ENCODE data around the gene USF1.
"Not testable (repeated sequence)": the region's sequence is repeated elsewhere in the genome, so short reads cannot be mapped to it uniquely, and the experiment has no call there.

USF1 gene

DNA sequence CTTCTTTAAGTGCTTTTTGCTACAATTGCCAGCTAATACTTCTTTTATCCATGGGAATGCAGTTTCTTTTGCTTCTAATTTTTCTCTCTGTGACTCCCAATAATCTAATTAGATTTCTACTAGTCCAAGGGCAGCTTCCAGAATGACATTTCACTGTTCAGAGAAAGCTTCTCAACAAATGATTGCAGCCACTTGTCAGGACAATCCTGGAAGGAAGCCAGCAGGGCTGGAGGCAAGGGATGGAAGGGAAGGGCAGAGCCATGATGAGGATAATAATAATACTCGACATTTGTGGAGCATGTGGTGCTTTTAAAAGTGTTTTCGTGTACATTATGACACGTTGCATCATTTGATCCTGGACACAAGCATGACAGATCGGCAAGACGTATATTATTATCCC is 44.3 kb downstream of the USF1 start:
- TF ChIP-seq ZFX (IDR thresholded peaks at IDR 0.05; ENCODE audit: borderline replicate concordance) = no peak
- TF ChIP-seq, protein P1, sequence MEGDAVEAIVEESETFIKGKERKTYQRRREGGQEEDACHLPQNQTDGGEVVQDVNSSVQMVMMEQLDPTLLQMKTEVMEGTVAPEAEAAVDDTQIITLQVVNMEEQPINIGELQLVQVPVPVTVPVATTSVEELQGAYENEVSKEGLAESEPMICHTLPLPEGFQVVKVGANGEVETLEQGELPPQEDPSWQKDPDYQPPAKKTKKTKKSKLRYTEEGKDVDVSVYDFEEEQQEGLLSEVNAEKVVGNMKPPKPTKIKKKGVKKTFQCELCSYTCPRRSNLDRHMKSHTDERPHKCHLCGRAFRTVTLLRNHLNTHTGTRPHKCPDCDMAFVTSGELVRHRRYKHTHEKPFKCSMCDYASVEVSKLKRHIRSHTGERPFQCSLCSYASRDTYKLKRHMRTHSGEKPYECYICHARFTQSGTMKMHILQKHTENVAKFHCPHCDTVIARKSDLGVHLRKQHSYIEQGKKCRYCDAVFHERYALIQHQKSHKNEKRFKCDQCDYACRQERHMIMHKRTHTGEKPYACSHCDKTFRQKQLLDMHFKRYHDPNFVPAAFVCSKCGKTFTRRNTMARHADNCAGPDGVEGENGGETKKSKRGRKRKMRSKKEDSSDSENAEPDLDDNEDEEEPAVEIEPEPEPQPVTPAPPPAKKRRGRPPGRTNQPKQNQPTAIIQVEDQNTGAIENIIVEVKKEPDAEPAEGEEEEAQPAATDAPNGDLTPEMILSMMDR (IDR thresholded peaks at IDR 0.05) = no peak
- no peak overlapping the region; the same call in 1 of the 2 replicates for H3K27ac ChIP-seq

DNA sequence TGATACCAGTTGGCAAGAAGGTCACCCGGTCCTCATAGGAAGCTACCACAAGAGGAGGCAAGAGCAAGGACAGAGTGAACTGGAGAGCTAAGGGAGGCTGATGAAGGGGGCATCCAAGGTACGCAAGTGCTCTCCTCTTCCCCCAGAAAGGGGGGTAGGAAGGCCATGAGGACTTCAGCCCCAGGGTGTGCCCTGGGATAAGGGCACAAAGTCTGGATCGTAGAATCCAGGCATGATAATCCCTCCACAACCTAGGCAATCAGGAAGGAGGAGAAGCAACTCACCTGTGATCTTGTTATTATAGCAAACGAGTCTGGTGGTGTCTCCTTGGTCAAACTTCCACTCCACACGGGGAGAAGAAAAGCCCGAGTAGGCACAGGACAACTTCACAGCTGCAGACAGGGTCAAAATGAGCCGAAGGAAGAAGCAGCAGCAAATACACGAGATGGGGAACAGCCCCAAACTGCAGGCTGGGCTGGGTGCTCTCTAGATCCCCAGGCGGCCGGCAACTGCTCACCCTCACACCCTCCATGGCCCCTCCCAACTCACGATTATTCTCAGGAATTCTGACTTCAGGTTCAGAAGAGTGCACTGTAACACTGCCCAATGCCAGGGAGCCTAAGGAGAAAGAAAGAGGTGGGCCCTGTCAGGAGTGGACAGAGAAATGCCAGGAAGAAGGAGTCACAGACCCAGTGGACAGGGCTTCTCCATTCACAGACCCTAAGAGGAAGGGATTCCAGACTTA is 44.9 kb downstream of the USF1 start:
- no peak overlapping the region for H3K27ac ChIP-seq

DNA sequence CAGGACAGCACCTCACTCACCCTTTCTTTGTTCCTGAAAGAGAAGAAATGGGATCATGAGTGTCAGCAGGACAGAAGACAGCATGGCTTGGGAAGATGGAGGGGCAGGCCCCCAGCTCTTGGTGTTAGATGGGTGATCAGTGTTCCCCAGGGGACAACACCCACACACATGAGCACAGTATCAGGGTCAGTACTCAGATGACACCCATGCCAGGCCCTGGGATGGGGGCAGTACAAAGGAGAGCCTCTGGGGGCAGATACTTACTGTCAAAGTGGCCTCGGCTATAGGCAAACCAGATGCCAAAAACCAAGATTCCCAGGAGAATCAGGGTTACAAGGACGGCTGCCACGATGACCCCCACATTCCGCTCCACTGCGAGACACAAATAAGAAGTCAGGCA is 46.4 kb downstream of the USF1 start:
- no peak for TF ChIP-seq ZFX (IDR thresholded peaks at IDR 0.05; ENCODE audit: borderline replicate concordance)
- TF ChIP-seq, protein P1 (IDR thresholded peaks at IDR 0.05) = no peak
- H3K27ac ChIP-seq = no peak overlapping the region

More for the DNA sequence above, 44.9 kb downstream of the USF1 start:
- TF ChIP-seq, protein P1 (IDR thresholded peaks at IDR 0.05) = no peak
- TF ChIP-seq ZFX (IDR thresholded peaks at IDR 0.05; ENCODE audit: borderline replicate concordance) = no peak

DNA sequence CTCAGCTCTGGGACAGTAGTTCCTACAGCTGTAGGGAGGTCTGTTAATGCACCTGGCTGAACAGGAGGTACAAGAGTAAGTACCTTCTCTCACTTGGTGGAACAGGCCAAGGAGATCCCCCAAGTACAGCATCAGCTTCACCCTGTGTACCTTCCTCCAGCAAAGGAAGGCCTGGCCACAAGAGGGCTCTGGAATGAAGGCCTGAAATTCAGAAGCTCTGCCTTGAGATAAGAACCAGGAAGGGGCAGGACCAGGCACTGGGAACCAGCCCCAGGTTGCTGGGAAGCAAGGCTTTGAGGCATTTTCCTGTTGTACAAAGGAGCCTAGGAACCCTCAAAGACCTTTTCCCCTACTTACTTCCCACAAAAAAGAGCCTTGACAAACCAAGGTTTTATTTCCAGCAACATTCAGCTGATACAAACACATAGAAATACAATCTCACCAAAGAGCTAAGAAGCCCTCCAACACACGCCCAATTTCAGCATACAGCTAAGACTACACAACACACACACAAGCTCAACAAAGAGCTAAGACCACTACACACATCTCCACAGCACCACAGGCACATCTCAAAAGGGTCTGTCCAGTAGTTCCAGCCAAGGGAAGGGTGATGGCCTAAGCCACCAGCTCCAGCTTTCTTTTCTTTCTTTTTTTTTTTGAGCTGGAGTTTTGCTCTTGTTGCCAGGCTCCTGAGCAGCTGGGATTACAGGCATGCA is 48.3 kb downstream of the USF1 start:
- TF ChIP-seq ZFX (IDR thresholded peaks at IDR 0.05; ENCODE audit: borderline replicate concordance) = no peak
- TF ChIP-seq, protein P1 (IDR thresholded peaks at IDR 0.05) = peak; percentile 57
- H3K27ac ChIP-seq = no peak overlapping the region

DNA sequence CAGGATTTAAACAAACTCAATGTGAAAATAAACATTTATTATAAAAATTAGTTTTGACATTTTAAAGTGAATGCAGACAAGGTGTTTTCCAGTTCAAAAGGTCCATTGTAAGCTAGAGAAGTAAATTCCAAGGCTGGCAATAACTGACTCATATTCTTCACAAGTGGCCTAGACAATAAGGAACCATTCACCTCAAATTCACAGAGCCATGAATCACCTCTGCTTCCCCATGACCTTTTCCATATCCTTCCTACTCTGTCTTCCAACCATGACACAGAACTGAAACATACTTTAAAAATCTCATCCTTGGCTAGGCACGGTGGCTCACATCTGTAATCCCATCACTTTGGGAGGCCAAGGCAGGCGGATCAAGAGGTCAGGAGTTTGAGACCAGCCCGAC is 49.6 kb downstream of the USF1 start:
- no peak overlapping the region for H3K27ac ChIP-seq
- TF ChIP-seq ZFX (IDR thresholded peaks at IDR 0.05; ENCODE audit: borderline replicate concordance) = no peak

DNA sequence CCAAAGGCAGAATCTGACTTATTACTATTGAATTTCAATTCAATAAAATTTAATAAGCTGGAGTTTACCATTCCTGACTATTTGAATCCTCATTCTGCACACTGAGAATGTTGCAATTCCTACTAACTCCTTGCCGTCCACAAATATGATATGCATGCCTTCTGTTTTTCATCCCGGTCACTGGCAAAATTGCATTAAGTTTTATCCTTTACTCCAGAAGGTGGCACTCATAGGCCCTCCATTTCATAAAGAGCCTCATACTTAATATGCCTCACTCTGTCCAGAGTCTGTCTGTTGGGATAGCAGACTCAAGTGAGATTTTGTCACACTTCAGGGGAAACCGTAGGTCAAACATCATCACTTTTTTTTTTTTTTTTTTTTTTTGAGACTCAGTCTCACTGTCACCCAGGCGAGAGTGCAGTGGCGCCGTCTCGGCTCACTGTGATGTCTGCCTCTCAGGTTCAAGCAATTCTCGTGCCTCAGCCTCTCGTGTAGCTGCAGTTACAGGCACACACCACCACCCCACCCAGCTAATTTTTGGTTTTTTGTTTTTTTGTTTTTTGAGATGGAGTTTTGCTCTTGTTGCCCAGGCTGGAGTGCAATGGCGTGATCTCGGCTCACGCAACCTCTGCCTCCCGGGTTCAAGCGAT is 52.1 kb downstream of the USF1 start:
- H3K27ac ChIP-seq = no peak overlapping the region
- no peak for TF ChIP-seq ZFX (IDR thresholded peaks at IDR 0.05; ENCODE audit: borderline replicate concordance)
- TF ChIP-seq, protein P1 (IDR thresholded peaks at IDR 0.05) = peak; percentile 48

DNA sequence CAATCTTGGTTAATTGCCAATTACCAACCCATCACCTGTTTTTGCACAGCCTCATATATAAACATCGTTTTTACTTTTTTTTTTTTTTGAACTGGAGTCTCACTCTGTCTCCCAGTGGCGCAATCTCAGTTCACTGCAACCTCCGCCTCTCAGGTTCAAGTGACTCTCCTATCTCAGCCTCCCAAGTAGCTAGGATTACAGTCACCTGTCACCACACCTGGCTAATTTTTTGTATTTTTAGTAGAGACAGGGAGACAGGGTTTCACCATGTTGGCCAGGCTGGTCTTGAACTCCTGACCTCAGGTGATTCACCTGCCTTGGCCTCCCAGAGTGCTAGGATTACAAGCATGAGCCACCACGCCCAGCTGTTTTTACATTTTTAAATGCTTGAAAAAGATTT is 53.7 kb downstream of the USF1 start:
- H3K27ac ChIP-seq = not testable (repeated sequence)
